Embryonic facial prominence (tissue), 1 donor: ENCODE data around the gene TARBP1.
"Not testable (repeated sequence)": the region's sequence is repeated elsewhere in the genome, so short reads cannot be mapped to it uniquely, and the experiment has no call there.

Experiments used
- DNase-seq: peaks from one replicate; pipeline ENCODE4 v3.0.0-alpha.2; 2016; ENCODE audit errors: extremely low spot score

TARBP1 gene, protein sequence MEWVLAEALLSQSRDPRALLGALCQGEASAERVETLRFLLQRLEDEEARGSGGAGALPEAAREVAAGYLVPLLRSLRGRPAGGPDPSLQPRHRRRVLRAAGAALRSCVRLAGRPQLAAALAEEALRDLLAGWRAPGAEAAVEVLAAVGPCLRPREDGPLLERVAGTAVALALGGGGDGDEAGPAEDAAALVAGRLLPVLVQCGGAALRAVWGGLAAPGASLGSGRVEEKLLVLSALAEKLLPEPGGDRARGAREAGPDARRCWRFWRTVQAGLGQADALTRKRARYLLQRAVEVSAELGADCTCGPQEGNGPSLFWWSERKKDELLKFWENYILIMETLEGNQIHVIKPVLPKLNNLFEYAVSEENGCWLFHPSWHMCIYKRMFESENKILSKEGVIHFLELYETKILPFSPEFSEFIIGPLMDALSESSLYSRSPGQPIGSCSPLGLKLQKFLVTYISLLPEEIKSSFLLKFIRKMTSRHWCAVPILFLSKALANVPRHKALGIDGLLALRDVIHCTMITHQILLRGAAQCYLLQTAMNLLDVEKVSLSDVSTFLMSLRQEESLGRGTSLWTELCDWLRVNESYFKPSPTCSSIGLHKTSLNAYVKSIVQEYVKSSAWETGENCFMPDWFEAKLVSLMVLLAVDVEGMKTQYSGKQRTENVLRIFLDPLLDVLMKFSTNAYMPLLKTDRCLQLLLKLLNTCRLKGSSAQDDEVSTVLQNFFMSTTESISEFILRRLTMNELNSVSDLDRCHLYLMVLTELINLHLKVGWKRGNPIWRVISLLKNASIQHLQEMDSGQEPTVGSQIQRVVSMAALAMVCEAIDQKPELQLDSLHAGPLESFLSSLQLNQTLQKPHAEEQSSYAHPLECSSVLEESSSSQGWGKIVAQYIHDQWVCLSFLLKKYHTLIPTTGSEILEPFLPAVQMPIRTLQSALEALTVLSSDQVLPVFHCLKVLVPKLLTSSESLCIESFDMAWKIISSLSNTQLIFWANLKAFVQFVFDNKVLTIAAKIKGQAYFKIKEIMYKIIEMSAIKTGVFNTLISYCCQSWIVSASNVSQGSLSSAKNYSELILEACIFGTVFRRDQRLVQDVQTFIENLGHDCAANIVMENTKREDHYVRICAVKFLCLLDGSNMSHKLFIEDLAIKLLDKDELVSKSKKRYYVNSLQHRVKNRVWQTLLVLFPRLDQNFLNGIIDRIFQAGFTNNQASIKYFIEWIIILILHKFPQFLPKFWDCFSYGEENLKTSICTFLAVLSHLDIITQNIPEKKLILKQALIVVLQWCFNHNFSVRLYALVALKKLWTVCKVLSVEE (N-terminal part only)

DNA sequence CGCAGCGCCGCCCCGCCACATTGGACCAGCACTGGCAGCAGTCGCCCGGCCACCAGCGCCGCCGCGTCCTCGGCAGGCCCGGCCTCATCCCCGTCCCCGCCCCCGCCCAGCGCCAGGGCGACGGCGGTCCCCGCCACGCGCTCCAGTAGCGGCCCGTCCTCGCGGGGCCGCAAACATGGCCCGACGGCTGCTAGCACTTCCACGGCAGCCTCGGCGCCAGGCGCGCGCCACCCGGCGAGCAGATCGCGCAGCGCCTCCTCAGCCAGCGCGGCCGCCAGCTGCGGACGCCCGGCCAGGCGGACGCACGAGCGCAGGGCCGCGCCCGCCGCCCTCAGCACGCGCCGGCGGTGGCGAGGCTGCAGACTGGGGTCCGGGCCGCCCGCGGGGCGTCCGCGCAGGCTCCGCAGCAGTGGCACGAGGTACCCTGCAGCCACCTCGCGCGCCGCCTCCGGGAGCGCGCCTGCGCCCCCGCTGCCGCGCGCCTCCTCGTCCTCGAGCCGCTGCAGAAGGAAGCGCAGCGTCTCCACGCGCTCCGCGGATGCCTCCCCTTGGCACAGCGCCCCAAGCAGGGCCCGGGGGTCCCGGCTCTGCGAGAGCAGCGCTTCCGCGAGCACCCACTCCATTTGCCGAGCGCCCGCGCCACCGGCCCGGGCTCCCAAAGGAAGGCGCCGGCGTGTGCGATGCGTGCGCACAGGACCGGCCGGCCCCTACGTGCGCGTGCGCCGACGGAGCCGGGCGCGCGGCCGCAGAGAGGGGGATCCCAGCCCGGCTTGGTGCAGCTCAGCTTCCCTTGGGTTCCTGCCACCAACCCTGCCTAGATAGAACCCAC, at the start of gene TARBP1:
TARBP1 (minus strand) TSS at position 699 of the 829 bp plus-strand sequence; CDS start at position 623, 76 bp downstream.
- peak; percentile 42 for DNase-seq

DNA sequence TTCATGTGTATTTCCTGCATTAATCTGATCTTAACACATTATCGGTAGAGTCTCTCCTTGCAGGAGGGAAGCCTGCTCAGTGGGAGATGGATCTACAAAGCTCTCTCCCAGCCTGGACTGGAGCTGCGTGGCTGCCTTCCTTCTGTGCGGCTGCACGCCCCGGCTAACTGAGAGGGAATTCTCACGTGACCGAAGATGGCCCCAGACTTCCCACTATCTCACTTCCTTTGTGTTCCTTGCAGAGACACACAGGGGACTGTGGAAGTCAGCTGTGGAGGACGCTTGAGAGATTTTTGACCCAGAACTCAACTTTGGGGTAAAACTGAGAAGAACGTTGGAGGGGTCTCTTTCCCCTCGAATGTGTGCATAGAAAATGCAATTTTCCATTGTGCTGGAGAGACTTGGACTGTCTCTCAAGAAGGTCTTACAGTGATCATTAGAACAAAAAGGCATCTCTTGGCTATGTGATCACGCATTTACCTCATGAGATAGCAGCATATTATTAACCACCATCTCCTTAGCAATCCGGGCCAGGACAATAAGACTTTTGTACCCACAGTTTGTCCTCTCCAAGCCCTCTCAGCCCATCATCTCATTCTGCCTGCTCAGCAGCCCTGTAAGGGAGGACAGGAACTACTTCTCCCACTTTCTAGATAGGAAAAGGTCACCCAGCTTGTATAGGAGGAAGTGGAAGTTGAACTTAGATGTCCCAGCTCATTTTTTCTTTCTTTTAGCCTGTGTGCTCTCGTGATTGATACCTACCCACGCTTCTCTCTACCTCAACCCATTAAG, 49.3 kb upstream of the TARBP1 start:
- no peak for DNase-seq

DNA sequence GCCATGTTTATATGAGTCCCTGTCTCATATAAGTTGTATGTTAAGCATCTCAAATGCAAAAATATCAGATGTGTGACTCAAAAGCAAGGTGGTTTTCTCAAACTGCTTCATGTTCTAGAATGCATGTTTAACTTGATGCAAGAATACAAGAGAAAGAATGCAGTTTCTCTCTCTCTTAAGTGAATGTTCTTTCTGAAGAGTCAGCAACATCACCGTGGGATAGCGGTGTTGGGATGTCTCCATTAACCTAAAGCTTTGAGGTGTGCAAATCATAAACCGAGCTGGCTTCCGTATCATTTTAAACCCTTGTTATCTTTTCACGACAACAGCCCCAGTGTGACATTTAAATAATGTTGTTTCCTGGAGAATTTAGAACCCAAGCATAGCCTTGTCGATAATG, 48.4 kb upstream of the TARBP1 start:
- DNase-seq = no peak

DNA sequence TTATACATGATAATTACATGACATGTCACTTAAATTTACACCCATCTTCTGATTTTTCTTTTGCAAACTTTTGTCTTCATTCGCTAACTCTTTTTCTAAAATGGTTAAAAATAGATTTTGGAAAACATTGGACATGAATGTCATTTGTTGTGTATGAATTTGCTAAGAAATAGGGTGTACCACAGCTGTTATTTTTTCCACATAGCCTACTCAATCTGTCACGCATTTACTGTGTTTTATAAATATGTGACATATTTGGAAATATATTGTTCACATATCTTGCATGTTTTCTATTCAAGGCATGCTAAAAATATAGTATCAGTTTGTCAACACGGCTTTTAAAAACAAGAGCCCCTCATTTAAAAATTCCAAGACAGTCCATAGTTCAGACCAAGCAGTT, 47.9 kb upstream of the TARBP1 start:
- no peak for DNase-seq

DNA sequence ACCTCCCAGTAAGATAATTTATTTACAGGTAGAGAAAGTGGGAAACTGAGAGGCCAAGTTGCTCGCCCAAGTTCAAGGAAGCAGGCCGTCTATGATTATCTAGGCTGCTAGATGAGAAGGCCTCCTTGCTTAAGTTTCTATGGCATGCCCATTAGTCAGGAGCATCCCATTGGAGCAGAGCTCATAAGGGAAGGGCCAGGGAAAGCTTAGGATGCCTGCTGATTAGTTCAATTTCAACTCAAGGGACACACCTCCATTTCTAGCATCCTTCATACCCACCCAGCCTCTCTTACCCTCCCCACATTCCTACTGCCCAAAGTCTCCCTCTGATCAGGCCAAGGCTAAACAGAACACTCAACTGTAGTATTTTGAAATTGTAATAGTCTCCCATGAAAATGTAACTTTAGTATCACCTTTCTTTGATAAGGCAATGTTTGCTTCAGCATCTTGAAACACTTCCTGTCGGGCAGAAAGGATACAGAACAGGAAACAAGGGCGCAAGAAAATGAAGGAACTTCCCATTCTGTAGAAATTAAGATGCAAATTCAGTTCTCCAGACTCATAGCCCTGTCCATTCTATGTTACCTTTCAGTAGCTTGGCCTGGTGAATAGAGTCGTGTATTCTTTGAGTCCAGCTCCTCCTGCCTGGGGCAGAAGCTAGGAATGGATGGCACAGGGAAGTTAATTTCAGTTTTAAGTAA, 46.3 kb upstream of the TARBP1 start:
- no peak for DNase-seq

DNA sequence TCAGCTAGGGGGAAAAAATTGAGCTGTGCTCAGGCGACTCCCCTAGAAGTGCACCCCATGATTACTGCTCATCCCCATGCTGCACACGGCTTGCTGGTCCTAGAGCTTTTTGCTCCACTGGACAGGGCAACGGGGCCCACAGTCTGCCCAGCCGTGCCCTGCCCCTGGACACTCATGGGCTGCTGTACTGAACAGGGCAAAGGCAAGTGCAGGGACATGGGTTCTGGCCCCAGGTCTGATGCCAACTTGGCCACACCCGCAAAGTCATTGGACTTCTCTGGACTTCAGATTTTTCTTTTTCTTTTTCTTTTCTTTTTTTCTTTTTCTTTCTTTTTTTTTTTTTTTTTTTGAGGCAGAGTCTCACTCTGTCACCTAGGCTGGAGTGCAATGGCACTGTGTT, 42.9 kb upstream of the TARBP1 start:
- no peak for DNase-seq

DNA sequence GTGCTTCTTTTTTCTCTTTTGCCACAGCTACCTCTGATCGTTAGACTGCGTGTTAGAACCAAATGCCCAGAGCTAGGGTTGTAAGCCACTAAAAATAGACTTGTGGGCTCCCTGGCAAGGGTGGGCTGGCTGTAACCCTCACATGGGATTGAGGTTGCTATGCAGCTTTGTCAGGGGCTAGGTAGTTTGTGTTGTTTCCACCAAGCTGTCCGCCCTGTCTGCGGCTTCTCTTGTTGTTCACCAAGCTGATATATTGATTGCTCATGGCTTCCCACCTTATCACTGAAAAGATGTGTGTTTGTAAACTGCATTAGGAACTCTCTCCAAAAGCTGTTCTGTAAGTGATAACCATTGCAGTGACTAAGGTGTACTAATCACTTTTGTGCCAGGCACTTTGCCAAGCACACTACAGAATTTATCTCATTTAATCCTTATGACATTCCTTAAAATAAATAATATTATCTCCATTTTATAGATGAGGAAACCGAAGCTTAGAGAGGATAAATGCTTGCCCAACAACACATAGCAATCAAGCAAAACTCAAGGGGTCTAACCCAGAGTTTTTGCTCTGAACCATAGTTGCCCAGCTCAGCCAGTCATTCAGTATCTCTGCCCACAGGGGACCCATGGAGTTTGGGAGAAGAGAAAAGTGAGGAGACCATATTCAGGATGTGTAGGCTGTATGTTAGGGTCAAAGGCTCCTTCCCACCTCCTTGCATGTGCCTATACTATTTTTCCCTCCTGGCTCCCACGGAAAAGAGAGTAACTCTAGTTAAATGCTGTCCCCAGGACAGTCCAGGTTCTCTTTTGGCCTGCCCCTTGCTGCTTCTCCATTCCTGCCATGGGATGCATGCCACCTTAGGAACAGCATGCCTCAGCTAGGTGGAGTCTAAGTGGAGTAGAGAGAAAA, 42.2 kb upstream of the TARBP1 start:
- DNase-seq = no peak

DNA sequence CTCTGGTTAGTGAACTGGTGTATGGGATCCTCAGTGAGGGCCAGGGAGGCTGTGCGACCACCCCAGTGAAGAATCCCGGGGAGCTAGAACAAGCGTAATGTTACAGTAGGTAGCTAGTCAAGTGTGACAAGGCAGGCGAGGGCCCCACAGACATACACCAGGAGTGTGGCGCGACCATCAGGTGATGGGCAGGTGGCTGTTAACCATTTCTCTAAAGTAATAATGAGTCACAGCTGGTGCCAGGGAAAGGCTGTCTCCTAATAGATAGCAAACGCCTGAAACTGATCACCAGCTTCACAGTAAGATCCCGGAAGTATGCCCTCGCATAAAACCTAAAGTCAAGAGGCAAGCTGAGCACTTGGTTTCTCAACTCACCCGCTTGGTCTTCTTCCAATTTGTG, 40.5 kb upstream of the TARBP1 start:
- DNase-seq = no peak

DNA sequence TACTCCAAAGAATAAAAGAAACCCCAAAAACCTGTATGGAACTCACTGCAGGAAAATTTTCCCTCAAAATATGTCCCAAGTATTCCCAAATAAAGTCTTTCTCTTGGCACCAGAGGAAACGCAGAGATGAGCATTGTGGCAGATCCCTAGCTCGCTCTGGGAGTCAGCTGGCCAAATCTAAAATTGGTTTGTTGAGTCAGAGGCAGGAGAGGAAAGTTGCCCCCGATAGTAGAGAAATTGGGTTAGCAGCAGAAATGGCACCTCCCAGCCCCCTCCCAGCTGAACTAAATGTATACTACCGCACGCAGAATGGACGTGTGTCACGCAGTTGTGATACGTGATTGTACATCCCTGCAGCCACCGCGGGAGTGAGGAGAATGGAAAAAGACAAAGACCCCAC, 39.9 kb upstream of the TARBP1 start:
- no peak for DNase-seq

DNA sequence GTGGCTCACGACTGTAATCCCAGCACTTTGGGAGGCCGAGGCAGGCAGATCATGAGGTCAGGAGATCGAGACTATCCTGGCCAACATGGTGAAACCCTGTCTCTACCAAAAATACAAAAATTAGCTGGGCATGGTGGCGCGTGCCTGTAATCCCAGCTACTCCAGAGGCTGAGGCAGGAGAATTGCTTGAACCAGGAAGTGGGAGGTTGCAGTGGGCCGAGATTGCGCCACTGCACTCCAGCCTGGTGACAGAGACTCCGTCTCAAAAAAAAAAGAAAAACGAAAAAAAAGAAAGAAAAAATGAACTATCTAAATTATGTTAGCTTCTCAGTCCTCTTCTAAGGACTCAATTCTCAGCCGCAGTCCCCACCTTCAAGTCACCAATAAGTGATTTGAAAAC, 39.1 kb upstream of the TARBP1 start:
- DNase-seq = not testable (repeated sequence)

DNA sequence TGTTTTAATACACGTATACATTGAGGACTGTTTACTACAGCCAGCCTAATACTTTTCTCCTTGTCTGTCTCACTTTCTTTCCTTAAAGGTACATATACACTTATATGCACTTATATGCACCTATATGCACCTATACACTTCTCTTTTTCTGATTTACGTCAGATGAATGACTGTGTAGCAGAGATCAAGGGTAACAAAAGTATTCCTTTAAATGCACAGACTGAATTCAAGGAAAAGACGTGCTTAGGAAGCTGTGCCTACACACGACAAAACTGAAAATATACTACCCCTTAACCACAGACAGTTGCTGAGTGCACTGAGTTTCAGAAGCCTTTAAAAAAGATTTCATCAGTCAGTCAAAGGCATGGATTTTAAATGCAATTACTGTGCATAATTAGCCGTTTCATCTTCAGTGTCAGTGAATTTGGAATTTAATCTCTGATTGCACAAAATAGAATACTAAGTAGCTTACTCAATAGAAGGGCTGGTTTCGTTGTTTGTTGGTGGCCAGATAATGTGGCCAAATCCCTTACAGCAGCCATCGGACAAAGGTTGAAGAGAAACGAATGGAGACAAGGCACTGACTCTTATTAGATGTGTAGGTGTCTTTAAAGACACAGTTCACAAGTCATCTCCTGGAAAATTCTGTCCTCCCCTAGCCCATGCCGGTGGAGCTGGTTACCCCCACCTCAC, 38.3 kb upstream of the TARBP1 start:
- DNase-seq = no peak

DNA sequence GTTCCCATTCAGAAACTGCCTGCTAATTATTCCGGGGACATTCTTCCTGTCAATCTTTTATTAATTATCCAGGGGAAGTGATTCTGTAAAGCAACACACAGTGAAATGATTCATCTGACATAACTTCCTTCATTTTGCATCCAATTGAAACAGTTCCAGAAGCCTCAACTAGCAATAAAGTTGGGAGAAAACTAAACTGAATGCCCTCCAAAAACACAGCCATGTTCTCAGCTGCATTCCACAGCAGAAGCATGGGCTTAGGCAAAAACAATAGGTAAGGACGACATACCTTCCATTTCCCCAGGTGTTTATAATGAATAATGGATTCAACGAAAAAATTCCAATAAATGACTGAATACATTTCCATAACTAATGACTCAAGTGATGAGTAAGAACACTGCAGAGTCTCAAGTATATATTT, 36.9 kb upstream of the TARBP1 start:
- DNase-seq = no peak

DNA sequence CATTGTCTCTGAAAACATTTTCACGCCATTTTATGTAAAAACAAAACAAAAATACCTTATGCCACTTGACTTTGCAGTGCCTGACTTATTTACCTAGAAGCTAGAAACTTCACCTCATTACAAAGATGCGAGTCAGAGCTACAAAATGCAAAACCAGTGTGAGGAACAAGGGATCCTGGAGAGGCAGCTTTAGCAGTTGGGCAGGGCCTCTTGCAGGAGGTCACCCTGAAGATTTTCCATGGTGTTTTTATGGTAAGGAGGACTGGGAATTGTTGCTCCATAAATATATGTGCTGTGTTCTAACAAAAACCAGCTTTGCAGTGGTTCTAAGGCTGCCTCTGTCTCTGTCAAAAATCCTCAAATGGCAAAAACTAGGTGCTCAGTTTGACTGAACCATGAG, 36.4 kb upstream of the TARBP1 start:
- DNase-seq = no peak

DNA sequence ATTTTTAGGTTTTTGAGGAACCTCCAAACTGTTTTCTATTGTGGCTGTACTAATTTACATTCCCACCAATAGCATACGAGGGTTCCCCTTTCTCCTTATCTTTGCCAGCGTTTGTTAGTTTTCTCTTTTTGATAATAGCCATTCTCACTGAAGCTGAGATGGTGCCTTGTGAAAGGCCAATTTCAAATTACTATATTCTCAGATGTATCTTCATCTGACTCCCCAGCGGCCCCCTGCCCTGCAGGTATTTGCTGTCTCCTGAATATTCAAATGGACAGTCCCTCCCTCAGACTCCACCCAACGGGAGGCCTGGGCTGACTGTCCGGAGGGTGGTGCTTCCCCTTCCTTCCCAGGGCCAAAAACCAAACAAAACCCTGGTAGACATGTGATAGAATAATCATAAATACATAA, 33.5 kb upstream of the TARBP1 start:
- DNase-seq = no peak

DNA sequence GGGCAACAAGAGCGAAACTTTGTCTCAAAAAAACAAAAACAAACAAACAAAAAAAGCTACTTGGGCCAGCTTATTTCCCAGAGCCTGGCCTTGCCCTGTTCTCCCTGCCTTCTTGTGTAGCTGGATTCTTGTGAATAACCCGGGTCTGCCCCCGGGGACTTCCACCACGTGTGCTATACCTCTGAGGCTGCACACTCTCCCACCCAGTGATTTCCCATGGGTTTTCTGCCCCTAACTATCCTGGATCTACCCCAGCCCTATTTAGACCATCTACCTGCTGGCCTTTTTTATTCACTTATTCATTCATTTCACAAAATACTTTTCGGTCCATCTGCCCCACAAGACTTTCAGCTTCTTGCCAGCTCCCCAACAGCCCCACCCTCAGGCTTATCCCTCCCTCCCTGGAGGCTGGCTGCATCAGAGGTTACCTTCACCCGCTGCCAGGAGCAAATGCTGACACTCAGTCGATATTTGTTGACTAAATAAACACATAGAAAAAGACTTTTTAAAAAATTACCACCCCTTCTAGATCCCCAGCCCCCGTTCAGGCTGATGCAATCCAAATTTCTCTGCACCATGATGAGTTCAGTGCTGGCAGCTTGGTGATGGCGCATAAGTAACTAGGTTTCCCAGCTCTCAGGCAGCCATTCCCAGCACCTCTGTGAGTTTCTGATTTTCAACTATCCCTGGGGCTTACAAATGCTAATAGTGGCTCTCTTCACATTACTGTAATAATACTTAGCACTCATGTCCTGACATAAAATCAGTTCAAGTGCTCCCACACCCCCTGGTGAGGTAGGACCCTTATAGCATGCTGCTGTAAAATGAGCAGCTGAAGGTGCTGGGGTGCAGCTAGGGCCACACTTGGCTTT, 30.7 kb upstream of the TARBP1 start:
- DNase-seq = no peak

DNA sequence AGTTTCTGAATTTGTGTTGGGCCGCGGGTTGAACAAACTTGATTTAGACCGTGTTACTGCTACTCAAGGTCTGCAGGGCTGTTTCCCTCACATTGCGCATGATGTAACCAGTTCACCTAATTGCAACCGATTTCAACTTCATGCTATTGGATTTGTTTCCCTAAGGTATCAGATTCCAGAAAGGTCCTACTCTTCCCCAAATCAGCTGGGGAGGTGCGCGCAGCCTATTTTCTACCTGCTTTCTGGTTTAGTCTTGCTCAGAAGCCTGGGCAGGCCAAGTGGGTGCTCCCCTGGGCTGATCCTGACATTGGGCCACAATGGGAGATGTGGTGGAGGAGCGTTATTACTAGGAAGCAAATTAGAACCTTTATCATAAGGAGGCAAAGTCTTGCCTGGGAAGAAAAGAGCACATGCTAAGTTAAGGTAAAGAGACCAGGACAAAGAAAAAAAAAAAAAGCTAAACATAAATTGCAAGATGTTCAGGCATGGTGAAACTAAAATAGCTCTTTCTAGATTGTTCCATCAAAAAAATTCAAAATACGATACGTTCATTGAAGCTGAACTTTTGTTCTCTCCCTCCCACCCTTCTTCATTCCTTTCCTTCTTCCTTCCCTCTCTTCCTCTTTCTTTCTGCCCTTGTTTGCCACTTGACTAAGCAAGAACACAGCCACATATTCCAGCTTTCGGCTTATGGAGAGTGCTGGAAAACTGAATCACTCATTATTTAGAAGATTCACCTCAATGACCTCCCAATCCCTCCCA, 28.8 kb upstream of the TARBP1 start:
- DNase-seq = no peak
